NCI-H1436 treated with DMSO at 0.1 percent for 48 hours (cell line): ENCODE results near the gene TAS2R41.

Experiments used
- DNase-seq: peaks from one replicate; lab custom pipeline; 2025; lab: John Stamatoyannopoulos, UW

Gene TAS2R41

DNA sequence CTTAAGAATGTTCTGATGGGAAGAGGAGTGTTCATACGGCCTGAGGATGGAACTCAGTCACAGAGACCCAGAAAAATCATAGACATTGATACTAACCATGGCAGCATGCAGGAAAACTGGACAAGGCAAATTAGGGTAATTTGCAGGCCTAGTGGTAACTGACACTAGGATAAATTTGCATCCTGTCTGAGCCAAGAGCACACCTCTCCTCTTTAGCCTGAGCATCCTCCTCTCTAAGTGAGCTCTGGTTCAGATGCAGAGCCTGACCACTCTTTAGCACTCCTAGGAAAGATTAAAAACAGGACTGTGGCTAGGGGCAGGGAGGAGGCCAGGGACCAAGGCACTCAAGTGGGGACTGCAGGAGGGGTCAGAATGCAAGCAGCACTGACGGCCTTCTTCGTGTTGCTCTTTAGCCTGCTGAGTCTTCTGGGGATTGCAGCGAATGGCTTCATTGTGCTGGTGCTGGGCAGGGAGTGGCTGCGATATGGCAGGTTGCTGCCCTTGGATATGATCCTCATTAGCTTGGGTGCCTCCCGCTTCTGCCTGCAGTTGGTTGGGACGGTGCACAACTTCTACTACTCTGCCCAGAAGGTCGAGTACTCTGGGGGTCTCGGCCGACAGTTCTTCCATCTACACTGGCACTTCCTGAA is at the start of gene TAS2R41:
TSS of gene TAS2R41 (plus strand) at position 373 of the 650 bp plus-strand sequence. CDS start at position 373, 0 bp downstream.
- DNase-seq = no peak

- DNase-seq = no peak
Observed at GRCh38 chr7:143429770-143430698, 47.6 kb upstream of the TAS2R41 start.

- DNase-seq = no peak
Observed at GRCh38 chr7:143431109-143431508, 46.6 kb upstream of the TAS2R41 start.

- no peak for DNase-seq
Observed at GRCh38 chr7:143433759-143434158, 43.9 kb upstream of the TAS2R41 start.

DNA sequence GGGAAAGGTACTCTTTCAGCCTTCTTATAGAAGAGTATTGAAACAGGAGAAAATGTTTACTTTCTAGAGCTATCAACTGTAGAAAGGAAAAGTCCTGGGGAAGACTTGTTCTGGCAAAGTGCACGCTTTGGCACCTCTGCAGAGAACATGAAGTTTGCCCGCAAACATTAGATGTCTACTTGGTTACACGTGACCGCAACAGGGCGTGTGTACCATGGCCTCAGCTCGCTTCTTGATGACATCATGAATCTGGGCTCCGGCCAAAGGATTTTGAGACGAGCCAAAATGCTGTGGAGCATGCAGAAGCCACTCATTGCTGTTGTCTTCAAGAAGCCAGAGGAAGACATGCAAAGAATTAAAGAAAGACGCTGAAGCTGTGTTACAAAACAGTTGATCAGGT is 43.0 kb upstream of the TAS2R41 start:
- DNase-seq = no peak

- DNase-seq = no peak
Observed at GRCh38 chr7:143435266-143435665, 42.4 kb upstream of the TAS2R41 start.

GRCh38 chr7:143436325-143436946 is 41.2 kb upstream of the TAS2R41 start:
- no peak for DNase-seq

DNA sequence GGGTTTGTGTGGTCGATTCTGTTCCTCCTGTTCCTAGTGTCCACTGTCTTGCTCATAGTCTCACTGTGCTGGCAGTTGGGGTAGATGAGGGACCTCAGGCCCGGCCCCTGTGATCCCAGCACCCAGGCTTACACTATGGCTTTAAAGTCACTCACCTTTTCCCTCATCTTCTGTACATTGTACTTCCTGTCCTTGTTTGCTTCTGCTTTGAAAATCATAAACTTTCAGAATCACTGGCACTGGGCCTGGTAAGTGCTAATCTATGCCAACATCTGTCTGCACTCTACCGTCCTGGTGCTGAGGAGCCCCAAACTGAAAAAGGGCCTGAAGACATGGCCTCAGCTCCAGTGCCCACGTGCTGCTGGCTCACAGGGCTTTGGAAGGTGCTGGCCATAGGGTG is 40.1 kb upstream of the TAS2R41 start:
- no peak for DNase-seq

- DNase-seq = no peak
Observed at GRCh38 chr7:143439866-143440265, 37.8 kb upstream of the TAS2R41 start.

DNA sequence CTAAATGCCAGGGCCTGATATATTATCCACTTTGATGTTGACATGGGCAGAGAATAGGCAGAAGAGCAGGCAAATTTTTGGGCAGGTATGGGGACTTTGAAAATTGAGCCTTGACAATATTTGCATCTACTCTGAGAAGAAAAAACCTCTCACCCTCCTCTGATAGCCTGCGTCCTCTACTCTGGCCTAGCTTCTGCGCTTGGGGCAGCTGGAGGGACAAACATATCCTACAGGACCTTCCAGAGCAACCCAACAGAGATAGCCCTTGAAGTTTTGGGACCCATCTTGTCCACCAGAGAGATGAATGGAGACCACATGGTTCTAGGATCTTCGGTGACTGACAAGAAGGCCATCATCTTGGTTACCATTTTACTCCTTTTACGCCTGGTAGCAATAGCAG is 34.5 kb upstream of the TAS2R41 start, which contains the start of gene TAS2R60:
TSS of gene TAS2R60 (plus strand) at position 301 of the 400 bp plus-strand sequence. CDS start at position 301, 0 bp downstream.
- DNase-seq = no peak

GRCh38 chr7:143444063-143444782 is 33.5 kb upstream of the TAS2R41 start:
- DNase-seq = no peak

GRCh38 chr7:143444785-143445184 is 32.9 kb upstream of the TAS2R41 start:
- no peak for DNase-seq

DNA sequence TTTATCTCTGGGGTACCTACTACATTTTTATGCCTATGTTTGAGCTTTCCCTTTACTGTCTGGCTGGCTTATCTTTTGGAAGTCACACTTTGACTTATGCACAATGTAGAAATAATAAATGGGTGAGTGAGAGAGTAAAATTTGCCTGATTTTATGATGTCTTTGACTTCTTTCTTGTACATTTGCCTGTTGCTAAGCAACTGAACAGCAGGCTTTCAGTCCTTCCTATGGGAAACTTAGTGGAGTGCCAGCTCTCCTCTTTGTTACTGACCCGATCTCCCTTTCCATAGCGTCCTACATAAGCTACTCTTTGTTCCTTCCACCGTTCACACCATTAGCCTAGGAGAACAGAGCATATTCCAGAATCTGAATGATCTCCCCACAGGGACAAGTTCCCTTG is 30.2 kb upstream of the TAS2R41 start:
- no peak for DNase-seq

DNA sequence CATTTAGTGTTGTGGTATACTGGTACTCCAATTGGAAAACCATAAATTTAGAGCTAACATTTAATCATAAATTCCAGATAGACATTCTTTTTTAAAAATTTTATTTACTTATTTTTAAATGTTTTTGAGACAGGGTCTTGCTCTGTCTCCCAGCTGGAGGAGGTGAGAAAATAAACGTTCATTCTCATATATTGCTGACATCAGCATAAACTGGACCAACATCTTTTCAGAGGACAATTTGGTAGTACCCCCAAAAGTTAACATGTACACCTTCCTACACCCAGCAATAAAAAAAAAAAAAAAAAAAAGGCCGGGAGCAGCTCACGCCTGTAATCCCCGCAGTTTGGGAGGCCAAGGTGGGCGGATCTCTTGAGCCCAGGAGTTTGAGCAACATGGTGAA is 29.2 kb upstream of the TAS2R41 start:
- no peak for DNase-seq

- DNase-seq = no peak
Observed at GRCh38 chr7:143449793-143450192, 27.9 kb upstream of the TAS2R41 start.

DNA sequence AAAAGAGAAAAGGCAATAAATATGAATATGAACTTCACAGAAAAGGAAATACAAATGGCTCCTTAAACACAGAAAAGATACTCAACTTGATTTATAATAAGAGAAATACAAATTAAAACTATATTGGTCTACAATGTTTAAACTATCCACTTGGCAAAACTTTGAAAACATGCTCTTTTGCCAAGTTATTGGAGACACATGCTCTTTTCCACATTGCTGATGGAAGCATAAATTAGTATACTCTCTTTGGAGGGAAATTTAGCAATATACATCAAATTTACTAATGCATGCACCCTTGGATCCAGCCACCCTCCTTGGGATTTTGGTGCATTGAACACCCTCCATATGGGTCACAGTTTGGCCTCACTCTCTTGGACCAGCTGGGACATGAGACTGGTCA is 26.6 kb upstream of the TAS2R41 start:
- no peak for DNase-seq

GRCh38 chr7:143451746-143452145 is 25.9 kb upstream of the TAS2R41 start:
- DNase-seq = no peak

DNA sequence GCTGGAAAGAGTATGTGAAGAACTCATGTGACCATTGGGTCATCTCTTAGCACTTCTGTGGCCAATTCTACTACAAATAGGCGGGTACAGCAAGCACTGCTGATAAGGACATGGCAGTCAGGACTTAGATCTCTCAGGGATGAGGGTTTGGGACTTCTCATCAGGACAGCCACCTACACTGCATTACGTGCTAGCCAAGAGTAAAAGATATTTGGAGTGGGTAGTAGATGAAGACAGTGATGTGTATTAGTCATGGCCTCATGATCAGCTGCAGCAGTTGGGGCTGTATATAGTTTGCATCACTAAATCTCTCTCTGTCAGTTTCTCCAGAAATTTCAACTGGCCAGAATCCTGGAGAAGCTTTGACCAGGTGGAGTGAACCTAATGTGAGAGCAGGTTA is 25.2 kb upstream of the TAS2R41 start:
- no peak for DNase-seq

DNA sequence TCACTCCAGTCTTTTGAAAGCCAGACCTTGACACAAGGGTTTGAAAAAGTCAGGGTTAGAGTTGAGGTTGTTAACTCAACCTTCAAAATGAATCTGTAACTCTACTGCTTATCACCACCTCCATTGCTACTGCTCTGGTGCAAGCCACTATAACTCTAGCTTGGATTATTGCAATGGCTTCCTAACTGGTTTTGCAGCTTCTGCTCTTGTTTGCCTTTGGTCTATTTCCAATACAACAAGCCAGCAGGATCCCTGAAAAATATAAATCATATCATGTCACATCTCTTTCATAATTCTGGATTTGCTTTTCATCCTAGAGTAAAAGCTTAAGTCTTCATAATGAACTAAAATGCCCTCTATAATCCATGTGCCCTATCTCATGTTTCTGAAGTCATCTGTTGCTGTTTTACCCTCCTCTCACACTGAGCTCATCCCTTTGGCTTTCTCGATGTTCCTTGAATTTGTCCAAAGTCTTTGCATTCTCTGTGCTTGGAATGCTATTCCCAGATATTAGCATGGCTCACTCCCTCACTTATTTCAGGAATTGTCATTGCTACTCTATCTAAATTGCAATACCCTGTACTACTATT is 23.5 kb upstream of the TAS2R41 start:
- DNase-seq = no peak

DNA sequence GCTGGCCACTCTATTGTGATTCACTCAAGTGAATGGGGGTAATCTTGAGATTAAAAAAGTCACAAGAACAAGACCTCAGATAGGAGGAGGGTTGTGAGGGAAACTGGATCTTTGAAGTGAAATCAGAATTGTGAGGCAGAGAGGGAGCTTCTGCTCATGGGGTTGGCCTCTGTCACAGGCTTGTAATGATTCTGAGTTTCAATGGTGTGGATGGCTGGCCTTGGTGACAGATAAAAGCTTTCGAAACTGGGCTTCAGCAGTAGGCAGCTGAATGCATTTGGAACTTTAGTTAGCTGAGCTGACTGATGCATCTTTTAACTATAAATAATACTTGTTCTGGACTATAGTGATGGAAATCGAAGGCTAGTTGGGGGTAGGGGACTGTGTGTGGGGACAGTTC is 22.2 kb upstream of the TAS2R41 start:
- DNase-seq = no peak

- no peak for DNase-seq
Observed at GRCh38 chr7:143455942-143456341, 21.7 kb upstream of the TAS2R41 start.
